ENCODE measurements around the gene PITPNM1.

GRCh38 chr11:67490727-67491065 is 14.5 kb downstream of the PITPNM1 start:
- TF ChIP-seq MYC (IDR thresholded peaks at IDR 0.05; ENCODE audit: low read depth, low read length) (no peak), POLR2A (IDR thresholded peaks at IDR 0.05; ENCODE audit: extremely low read depth, insufficient read length) (peak; percentile 7)
- TF ChIP-seq, protein P1, sequence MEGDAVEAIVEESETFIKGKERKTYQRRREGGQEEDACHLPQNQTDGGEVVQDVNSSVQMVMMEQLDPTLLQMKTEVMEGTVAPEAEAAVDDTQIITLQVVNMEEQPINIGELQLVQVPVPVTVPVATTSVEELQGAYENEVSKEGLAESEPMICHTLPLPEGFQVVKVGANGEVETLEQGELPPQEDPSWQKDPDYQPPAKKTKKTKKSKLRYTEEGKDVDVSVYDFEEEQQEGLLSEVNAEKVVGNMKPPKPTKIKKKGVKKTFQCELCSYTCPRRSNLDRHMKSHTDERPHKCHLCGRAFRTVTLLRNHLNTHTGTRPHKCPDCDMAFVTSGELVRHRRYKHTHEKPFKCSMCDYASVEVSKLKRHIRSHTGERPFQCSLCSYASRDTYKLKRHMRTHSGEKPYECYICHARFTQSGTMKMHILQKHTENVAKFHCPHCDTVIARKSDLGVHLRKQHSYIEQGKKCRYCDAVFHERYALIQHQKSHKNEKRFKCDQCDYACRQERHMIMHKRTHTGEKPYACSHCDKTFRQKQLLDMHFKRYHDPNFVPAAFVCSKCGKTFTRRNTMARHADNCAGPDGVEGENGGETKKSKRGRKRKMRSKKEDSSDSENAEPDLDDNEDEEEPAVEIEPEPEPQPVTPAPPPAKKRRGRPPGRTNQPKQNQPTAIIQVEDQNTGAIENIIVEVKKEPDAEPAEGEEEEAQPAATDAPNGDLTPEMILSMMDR (IDR thresholded peaks at IDR 0.05; ENCODE audit: low read depth, low read length), result no peak
- TF ChIP-seq, protein P2, sequence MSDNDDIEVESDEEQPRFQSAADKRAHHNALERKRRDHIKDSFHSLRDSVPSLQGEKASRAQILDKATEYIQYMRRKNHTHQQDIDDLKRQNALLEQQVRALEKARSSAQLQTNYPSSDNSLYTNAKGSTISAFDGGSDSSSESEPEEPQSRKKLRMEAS (IDR thresholded peaks at IDR 0.05; ENCODE audit: low read depth, low read length), result no peak
